Activated CD4-positive, alpha-beta T cell treated with anti-CD3 and anti-CD28 coated beads, Interleukin-2, amount 50 U/mL, for 4 hours (primary cell): ENCODE measurements around the gene CYP26A1.

Experiments used
- DNase-seq, 2 experiments: peaks; one replicate each; pipeline ENCODE4 v3.0.0-alpha.2; 2020

CYP26A1 gene

GRCh38 chr10:93064874-93065660 is 8.6 kb upstream of the CYP26A1 start:
- no peak for DNase-seq

- no peak for DNase-seq
Observed at GRCh38 chr10:93065675-93066543, 7.8 kb upstream of the CYP26A1 start.

- DNase-seq: no peak
Observed at GRCh38 chr10:93066544-93066913, 7.2 kb upstream of the CYP26A1 start.

GRCh38 chr10:93067443-93068365 is 6.0 kb upstream of the CYP26A1 start:
- no peak for DNase-seq

GRCh38 chr10:93068411-93069244 is 5.1 kb upstream of the CYP26A1 start:
- no peak for DNase-seq

GRCh38 chr10:93069245-93069561 is 4.5 kb upstream of the CYP26A1 start:
- DNase-seq: no peak

GRCh38 chr10:93070378-93071176 is 3.1 kb upstream of the CYP26A1 start:
- no peak for DNase-seq

- DNase-seq: no peak
Observed at GRCh38 chr10:93071177-93071472, 2.6 kb upstream of the CYP26A1 start.

- DNase-seq: no peak
Observed at GRCh38 chr10:93071674-93072224, 1.9 kb upstream of the CYP26A1 start.

GRCh38 chr10:93072225-93072712 is 1.4 kb upstream of the CYP26A1 start:
- no peak for DNase-seq

- no peak for DNase-seq
Observed at GRCh38 chr10:93072713-93073538, 767 bp upstream of the CYP26A1 start.

GRCh38 chr10:93074147-93074596 is 479 bp downstream of the CYP26A1 start:
- no peak for DNase-seq

- no peak for DNase-seq
Observed at GRCh38 chr10:93074597-93075368, 1.1 kb downstream of the CYP26A1 start.

GRCh38 chr10:93075369-93076221 is 1.9 kb downstream of the CYP26A1 start:
- DNase-seq: no peak

- no peak for DNase-seq
Observed at GRCh38 chr10:93076871-93077270, 3.2 kb downstream of the CYP26A1 start.

- DNase-seq: no peak
Observed at GRCh38 chr10:93077860-93078337, 4.2 kb downstream of the CYP26A1 start.

- no peak for DNase-seq
Observed at GRCh38 chr10:93079663-93080349, 6.1 kb downstream of the CYP26A1 start.
